K562 treated with DMSO at 1 percent for 12 hours (cell line): ENCODE measurements around the gene CCDC73. TPM values are rescaled to one million over a fixed set of nuclear protein-coding genes. Genes with fewer than 3 reads are reported as not detected.

Source experiments
- total RNA-seq: library from RNA; unstranded; fragments of 300-600 nt; gene quantifications from 2 replicates; pipeline ENCODE4 v1.2.3, GENCODE V29; 2022; ENCODE audit not compliant: insufficient read depth

Gene CCDC73
- total RNA-seq, result not detected in 2 replicates

DNA sequence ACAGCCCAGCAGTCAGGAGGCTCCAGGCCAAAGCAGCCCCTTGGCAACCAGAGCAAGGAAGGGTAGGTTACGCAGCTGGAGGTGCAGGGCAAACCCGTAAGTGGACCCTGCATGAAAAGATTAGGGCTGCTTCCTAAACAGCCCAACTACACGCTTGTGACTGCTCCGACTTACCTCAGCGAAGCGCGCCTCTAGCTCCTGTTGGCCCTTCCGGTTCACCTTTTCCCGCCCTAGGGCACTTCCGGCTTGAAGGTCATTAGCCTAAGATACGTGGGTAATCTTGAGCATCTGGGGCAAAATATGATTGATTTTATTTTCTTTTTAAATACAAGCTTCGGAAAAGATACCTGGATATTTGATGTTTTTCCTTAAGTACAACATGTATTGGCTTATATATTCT is at the start of gene CCDC73:
CCDC73 (minus strand) TSS at position 224 of the 400 bp plus-strand sequence. CDS start 34,419 bp downstream, outside the sequence.

DNA sequence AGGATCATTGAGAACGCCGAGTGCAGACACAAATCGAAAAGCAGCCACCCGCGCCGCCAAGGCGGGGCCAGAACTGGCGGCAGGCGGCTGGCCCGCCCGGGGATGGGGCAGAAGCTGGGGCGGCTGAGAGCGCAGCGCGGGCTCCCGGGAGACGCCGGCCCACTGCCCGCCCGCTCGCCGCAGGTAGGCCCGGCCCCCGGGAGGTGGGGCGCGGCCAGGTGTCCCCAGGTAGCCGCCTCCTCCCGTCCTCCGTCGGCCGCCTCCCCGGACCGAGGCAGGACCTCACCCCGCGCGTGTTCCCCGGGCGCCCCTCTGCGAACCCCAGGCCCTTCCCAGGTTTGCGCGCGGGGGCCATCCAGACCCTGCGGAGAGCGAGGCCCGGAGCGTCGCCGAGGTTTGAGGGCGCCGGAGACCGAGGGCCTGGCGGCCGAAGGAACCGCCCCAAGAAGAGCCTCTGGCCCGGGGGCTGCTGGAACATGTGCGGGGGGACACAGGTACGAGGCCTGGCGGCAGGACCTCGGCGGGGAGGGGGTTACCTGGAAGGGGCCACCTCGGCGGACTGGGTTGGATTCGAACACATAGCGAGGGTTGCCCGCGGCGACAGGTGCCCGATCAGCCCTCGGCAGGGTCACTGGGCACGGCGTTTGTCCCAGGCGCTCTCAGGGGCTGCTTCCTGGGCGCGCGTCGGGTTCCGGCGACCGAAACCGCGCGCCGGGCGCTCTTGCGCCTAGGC is 35.4 kb upstream of the CCDC73 start, which contains the start of gene PRRG4:
PRRG4 (plus strand) TSS at position 248 of the 733 bp plus-strand sequence. CDS start 603 bp downstream, outside the sequence.

DNA sequence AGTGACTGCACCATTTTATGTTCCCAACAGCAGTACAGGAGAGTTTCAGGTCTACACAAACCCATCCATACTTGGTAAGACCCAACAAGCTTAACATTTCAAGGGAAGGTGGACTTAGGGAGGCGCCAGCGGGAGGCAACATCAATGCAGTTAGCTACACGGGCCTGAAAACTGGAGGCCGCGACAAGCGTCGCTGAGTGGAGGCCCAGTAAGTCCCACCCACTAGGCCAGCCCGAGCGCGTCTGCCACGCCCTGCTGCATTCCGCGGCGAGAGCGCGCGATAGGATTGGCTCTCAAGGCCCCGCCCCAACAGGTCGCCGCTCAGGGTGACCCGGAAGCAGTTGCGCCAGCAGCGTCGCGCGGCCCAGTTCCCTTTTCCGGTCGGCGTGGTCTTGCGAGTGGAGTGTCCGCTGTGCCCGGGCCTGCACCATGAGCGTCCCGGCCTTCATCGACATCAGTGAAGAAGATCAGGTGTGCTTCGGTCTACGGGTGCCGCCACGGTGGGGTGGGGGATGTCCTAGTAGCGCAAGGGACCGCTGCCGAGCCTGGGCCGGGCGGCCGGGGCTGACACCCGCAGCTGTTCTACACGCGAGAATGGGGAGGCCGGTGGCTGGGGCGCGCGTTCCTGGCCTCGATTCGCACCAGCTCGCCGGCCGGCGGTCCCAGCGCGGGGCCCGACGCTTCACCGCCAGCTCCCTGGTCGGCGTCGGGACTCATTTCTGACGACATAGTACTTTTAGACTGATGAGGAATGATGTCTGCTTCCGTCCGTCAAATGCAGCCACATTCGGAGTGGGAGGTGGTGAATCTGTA is 210.8 kb downstream of the CCDC73 start, which contains the start of gene EIF3M:
EIF3M (plus strand) TSS at position 373 of the 813 bp plus-strand sequence; CDS start at position 430, 57 bp downstream.

Other genes with a start within 250 kb of the CCDC73 start
- gene EIF3M, start 210.8 kb downstream of the CCDC73 start, total RNA-seq, result 380 and 383 TPM in 2 replicates
- gene PRRG4, start 35.3 kb upstream of the CCDC73 start, total RNA-seq, result not detected in 2 replicates
- gene QSER1, start 98.1 kb upstream of the CCDC73 start, total RNA-seq, result 2.2 and 16.7 TPM in 2 replicates
- 3.0 and 7.3 TPM in 2 replicates for gene DEPDC7, start 221.2 kb upstream of the CCDC73 start, total RNA-seq
- gene TCP11L1, start 244.9 kb upstream of the CCDC73 start, total RNA-seq, result 1.2 and 6.0 TPM in 2 replicates